Inferior parietal cortex (tissue), 1 donor: ENCODE data around the gene PFKFB2.

ENCODE experiments used
- DNase-seq: peaks from one replicate; pipeline ENCODE4 v3.0.0-alpha.2; 2016; ENCODE audit errors: extremely low spot score

Gene PFKFB2

DNA sequence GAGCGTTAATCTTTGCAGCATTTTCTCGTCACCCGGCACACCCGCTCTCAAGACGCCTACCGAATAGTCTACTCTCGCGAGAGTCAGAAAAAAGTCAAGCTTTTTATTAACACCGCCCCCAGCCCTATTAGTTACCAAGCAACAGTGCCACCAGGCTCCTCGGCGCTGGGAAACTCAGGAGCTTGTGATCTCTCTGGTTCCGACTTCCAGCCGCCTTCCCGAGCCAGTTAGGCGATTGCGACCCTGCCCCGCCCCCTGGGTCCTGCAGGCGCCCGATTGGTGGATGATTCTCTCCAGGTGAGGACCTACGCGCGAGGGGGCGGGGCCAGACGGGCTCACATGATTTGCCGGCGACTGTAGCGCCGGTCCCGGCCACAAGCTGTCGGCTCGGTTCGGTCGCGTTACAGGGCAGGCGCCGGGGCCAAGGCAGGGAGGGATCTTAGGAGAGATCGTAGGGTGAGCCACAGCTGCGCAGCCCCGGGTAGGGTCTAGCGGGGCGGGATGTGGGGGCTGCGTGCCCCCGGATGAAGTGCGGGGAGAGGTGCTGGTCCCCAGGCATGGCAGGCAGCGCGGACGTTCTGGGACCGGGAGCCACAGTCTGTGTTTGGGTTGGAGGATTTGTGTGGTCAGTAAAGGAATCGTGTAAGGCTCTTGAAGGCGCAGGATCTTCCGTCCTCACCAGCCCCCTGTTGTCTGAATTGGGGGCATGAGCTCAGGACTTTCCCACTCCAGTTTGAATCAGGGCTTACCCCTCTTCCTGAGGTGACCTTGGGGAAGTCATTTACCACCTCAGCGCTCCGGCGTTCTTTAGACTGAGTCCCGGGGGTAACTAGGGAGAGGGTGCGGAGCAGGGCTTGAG, at the start of gene PFKFB2:
Gene PFKFB2 (plus strand): TSS at position 365 of the 859 bp plus-strand sequence. CDS start 1,443 bp downstream, outside the sequence.
- peak; percentile 96 for DNase-seq

DNA sequence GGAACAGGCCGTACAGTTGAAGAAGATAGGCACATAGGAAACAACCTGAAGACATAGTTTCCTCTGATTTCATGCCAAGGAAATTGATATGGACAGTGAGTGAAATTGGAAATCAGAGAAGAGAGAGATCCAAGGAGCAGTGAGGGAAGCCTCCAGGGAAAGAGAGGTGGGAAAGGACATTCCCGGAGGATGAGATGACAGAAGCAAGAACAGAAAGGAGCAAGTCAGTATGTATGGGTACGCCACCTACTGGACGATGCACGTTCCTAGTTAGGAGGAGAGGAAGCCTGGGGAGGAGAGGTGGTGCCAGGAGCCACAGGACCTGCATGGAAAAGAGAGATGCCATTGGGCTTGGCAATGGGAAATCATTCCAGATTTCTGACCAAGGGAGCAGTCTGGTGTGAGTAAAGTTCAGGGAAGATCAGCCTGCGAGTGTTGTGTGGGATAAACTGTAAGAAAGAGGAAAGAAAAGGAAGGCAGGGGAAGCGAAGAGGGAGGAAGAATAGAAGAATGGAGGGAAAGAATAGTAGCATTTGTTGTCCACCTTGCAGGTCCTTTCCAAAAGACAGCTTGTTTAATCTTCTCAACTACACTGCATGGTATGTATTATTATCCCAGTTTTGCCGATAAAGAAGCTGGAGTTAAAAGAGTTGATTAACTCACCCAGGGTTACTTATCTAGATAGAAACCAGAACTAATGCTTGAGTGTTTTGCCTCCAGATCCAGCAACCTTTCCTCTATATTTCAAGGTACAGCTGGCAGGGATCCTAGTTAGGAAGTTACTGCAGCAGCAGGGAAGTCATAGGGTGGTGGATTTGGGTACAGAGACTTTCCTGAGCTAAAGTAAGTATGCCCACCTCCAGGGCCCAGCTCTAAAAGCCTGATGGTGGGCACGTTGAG, 47.9 kb upstream of the PFKFB2 start:
- peak; percentile 55 for DNase-seq

DNA sequence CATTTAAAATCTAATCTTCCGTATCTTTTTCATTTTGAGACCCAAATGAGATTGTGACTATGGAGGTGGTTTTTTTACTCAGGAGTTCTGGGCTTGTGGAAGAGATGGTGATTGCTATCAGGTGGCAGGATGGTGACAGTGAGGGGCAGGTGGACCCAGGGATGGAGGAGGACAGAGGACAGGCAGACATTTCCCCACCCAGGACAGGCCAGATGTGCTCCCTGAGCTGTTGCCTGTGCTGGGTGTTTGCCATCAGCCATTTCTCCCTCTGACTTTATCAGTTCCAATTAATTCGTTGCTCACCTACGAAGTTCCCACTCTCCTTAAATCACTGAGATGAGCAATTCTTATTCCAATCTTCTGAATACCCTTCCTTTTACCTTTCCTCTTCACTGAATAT, 47.0 kb upstream of the PFKFB2 start:
- no peak for DNase-seq

DNA sequence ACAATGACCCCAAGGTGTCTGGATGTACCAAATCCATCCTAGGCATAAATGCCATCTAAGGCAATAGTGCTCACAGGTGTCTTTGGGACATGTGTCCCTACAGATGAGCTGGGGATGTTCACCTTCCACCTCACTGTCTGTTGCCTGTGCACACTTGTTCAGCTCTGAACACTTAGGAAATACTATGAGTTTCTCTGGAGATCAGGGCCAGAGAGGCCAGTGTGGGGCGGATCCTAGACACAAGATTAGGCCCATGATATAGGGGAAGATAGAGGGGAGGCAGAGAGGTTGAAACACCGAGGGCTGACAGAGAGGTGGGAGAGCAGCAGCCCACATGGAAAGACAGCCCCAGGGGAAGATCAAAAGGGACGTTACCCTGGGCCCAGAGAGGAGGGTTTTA, 46.2 kb upstream of the PFKFB2 start:
- DNase-seq = no peak

DNA sequence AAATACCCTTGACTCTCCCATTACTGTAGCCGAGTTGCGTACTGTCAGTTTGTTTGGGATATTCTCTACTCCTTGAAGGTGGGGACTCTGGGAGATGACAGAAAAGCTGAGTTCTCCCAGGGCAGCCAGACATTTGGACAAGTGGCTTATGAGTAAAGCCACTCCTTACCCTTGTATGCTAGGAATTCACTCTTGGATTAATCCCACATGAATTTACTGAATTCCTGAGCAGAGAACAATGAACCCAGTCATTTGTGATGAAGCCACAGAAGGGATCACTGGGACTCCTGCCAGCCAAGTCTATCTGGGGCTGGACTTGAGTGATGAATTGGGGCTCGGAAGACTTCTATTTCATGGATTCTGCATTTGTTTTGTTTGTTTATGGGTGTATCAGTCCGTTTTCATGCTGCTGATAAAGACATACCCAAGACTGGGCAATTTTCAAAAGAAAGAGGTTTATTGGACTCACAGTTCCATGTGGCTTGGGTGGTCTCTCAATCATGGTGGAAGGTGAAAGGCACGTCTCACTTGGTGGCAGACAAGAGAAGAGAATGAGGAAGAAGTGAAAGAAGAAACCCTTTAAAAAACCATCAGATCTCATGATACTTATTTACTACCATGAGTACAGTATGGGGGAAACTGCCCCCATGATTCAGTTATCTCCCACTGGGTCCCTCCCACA, 45.6 kb upstream of the PFKFB2 start:
- no peak for DNase-seq

DNA sequence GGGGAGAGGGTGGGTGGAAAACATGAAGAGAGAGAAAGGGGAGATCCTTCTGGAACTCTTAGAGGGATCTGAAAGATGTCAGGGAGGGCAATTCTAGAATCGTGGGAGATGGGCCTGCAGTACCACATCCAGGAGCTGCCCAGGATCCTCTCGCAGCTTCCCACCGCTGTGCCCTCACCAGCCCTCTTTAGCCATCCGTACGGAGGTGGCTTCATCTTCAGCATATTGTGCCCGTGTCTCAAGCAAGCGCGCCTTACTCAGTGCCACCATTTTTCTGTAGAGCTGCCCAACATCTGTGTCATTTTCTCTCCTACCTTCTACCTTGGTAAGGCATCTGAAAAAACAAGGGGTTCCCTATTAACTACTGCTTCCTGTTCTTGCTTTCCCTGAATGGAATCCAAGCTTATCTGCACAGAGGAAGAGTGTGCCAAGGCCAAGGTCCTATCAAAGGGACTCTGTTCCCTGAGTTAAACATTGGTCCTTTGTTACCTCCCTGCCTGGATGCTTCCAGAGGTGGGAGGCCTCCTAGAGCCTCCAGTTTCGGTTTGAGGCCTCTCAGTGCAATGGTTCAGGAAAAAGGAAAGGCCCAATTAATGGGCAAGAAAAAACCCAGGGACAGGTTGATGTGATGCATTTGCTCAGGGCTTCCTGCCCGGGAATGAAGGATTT, 43.8 kb upstream of the PFKFB2 start:
- DNase-seq = no peak

DNA sequence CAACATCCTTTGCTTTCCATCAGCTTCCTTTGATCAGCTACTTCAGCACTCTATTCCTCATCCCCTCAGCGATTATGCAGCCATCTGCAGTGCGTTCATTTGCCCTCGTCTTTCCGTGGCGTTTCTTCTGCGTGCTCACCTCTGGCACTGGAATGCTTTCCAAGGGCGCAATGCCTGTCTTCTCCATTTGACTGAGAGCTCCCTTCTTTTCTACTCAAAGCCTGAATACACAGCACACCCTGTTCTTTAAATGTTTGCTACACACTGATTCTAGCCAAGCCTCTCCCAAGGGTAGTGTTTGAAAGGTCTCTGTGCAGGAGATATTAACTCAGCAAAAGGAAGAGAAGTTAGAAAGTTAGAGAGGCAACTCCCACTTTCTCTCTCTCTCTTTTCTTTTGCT, 43.1 kb upstream of the PFKFB2 start:
- no peak for DNase-seq

DNA sequence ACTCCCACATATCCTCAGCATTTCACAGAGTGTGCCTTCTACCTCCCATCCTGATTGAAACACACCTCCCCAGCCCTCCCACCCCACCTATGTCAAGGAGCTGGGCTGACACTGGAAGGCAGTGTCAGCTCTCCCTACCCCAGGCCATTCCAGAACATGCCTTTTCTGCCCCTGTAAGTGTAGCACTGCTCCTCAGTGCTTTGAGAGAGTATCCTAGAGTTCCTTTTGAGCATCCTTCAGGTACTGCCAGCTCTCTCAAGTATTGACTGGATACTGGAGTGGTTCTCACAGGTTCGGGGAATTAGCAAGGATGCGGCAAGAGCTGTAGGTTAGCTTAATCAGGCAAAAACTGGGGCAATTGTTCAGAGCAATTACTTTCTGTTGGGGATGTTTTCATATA, 42.3 kb upstream of the PFKFB2 start:
- no peak for DNase-seq

DNA sequence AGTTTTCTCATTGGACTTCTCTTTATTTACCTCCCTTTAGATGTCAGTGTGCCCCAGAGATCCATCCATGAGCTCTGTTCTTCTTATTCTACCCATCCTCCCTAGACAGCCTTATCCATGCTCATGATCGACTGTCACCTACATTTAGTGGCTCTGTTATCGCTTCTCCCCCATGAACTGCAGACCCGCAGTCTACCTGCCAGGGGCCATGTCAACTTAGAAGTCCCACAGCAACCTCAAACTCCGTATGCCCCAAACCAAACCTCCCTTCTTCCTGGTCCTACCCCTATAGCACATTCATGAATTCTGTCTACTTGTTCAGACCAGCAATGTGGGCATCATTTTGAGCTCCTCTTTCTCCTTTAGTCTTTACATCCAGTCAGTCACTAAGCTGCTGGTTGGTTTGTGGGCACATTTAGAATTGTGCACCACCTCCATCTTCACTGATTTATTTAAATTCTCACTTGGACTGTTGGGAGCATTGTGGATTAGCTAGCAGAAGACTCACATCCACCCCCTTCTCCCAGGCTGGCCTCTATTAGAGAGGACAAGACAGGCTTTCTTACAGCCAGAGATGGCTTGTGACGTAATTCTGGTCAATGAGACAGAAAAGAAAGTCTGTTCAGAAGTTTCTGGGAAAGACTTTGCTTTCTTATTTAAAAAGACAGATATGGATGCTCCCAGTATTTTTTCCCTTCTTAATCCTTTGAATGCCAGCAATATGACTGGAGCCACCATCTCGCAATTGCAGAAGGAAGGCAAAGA, 39.6 kb upstream of the PFKFB2 start:
- no peak for DNase-seq

DNA sequence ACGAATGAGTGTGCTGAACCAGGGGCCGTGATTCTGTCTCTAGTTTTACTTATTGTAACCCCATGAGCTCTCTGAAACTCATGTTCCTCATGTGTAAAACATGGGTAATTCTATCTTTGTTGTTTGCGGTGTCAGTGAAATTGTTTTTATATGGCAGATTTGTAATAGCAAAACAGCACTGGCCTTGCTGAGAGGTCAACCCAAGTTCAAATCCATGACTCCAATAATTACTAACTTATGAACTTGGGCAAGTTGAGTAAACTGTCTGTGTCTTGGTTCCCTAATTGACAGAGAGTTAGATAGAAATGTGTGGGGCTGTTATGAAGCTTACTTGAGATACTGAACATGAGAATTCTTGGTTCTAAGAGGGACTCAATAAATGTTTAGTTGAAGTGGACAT, 38.3 kb upstream of the PFKFB2 start:
- no peak for DNase-seq

DNA sequence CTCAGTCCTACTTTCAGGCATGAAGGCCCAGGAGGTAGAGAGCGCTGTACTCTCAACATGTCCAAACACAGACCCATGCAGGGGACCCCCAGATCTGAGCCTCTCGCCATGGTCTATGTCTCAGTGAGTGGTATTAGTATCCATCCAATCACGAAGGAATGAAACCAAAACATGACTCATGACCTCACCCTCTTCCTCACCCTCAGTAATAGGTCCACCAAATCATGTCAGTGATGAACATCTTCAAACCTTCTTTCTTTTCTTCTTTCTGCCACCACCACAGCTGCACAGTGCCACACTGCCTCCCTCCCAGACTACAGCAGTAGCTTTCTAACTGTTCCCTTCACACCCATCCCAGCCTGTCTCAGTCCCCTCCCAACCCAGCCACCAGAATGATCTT, 37.3 kb upstream of the PFKFB2 start:
- DNase-seq = no peak

DNA sequence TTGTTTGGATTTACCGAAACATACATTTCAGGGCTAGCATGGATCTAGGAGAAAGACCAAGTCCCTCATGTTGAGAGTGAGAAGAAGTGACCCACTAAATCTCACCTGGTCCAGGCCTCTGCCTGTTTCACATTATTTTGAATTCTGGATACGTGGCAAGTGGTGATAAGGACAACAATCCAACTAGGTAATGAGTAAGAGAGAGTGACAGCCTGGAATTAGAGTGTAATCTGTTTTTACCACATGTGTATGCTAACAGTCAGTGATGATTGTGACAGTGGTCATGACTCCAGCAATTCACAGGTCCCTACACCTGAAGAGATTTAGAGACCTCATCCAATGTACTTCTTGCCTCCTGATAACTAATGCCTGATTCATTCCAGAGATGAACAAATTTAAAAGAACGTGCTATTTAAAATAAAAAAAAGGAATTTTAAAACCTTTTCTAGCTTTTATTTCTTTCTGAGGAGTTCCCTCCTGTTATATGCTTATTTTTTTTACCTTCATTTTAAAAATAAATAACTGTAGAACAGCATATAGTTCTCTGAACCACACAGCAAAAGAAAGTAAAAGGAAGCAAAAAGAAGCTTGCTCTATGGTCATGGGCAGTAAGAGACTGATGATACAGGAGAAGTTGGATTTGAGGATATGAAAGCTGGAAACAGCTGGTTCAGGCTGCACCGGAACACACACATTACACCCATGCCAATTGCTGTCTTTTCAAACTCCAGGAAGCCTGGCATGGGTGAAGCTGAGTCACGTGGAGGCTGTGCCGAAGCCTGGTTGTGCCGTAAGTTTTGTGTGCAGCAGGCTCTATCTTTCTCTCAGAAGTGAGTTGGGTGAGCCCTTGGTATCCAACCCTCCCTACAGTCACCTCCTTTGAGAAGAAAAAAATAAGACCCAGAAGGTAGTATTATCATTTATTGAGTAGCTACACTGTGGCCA, 35.2 kb upstream of the PFKFB2 start:
- no peak for DNase-seq

DNA sequence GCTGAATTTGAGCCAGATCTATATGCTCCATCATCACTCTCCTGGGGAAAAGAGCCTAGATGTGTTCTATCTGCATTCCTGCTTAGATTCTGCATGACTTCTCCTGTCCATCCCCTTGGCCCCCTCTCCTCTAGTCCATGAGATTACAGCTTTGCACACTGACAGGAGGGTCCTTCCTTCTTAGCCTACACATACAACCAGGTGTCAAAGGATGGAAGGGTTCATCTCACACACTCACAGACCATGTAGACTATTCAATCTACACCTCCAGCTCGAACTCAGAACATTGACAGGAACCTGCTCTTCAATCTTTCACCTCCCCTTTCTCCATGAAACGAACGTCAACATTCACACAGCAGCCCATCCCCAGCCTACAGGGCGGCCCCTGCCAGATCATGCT, 34.4 kb upstream of the PFKFB2 start:
- DNase-seq = no peak

DNA sequence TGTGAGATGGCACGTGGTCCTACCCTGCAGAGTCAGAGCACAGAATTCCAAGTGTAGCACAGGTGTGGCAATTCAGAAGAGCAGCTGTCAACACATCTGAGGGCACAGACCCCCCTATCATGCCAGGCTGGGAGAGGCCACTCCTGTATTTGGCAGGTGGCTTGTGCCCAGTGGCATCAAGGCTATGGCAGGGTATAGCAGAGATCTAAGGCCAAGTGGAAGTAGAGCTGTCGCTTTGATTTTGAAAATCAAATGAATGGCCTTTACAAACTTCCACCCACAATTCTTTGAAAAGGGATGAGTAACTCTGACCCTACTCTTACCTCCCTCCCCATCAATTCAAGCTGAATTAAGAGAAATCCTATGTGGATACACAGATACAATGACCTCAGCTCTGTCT, 33.9 kb upstream of the PFKFB2 start:
- no peak for DNase-seq

DNA sequence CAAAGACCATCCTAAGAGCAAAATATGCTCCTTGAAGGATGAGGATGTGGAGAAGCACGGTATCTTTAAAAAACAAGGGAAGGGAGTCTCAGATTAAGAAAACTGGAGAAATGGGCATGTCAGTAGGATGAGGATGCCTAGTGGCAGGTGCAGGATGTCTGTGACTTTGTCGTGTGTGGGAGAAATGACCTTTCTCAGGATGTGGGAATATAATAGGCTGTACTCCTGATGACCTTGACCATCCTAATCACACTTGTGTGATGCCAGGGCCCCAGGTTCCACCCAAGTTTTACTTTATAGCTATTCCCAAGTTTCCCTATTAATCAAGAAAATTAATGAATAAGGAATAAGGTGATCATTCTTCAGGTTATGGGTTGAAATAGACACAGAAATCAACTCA, 33.4 kb upstream of the PFKFB2 start:
- DNase-seq = no peak

DNA sequence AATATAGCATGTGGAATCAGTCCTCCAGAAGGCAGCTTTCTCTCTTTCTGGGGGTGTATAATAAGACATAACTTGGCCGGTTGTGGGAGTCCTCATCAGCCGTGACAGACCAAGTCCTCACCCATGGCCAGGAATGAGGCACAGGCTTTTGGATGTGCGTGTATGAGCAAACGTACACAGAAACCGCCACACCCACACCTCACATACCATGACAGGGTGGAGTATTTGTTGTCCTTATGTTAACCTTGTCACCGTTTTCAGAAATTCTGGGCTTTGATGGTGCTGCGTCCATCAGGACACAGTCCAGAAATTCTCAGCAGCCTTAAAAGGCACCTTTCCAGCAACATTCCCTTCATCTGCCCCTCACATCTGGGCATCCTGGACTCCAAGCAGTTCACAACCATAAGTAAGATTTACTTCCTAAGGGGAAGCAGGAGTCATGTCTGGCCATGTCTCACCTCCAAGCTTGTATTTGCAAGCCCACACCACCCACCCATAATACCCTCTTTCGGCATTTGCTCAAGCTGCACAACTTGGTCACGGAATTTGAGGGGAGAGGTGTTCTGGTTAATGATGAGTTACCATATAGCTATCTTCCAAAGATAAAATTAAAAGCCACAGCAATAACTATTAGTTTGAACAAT, 32.9 kb upstream of the PFKFB2 start:
- no peak for DNase-seq

DNA sequence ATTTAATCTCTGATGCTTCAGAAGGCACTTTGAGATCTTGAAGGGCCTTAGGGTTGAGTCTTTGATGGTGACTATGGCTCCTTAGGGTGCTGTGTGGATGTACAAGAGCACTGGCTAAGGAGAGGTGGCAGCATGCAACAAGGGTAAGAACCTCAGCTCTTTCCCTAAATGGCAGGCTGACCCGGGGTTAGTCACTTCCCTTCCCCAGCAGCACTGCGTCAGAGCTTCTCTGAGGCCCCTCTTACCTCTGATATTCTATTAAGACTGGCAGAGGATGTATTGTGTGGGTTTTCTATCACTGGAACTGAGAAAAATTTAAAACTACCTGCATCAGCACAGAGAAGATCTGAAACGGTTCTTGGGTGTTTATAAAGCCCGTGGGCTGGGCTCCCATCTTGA, 32.4 kb upstream of the PFKFB2 start:
- no peak for DNase-seq

DNA sequence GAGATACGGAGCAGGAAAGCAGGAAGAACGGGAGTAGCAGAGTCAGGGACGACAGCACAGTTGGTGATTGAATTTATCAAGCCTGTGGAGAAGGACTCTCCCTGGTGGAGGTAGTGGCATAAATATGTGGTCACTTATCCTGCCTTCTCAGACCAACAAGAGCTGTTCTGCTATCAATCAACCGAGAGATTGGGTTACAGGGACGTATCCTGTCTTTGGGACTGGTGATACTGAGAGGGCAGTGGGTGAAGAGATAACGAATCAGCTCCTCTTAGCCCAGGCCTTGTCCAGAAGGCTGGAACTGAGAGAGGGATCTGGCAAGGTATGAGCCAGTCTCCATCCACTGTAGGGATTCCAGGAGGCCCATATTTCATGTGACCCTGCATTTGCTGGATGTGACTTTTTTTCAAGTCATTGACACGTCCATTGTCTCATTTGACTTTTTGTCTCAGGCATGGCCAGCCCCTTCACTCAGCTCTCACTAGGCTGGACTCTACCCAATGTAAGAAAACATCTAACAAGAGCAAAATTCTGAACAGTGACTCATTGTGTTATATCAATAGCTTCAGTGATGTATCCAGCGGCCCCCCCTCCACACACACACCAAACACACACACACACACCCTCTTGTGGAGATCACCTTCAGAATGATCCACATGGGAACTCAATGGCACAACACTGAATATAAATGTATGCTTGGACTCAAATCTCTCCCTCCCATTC, 31.8 kb upstream of the PFKFB2 start:
- peak; percentile 53 for DNase-seq
